ENCODE data around the gene SAMHD1.
"Not testable (repeated sequence)": the region's sequence is repeated elsewhere in the genome, so short reads cannot be mapped to it uniquely, and the experiment has no call there.

SAMHD1 gene

GRCh38 chr20:36847710-36848040, 103.8 kb downstream of the SAMHD1 start:
- Mint-ChIP-seq H3K9me3 (peaks cover 8% of the 10 kb centered on the region), H3K36me3 (ENCODE audit: low read depth) (peaks cover 29% of the 10 kb centered on the region), H3K4me3 (no peak overlapping the region), H3K27me3 (ENCODE audit: low read depth) (no peaks in the 10 kb centered on the region), H3K27ac (no peak overlapping the region), H3K4me1 (peaks cover 17% of the 10 kb centered on the region)
- TF ChIP-seq, protein P1, sequence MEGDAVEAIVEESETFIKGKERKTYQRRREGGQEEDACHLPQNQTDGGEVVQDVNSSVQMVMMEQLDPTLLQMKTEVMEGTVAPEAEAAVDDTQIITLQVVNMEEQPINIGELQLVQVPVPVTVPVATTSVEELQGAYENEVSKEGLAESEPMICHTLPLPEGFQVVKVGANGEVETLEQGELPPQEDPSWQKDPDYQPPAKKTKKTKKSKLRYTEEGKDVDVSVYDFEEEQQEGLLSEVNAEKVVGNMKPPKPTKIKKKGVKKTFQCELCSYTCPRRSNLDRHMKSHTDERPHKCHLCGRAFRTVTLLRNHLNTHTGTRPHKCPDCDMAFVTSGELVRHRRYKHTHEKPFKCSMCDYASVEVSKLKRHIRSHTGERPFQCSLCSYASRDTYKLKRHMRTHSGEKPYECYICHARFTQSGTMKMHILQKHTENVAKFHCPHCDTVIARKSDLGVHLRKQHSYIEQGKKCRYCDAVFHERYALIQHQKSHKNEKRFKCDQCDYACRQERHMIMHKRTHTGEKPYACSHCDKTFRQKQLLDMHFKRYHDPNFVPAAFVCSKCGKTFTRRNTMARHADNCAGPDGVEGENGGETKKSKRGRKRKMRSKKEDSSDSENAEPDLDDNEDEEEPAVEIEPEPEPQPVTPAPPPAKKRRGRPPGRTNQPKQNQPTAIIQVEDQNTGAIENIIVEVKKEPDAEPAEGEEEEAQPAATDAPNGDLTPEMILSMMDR (IDR thresholded peaks at IDR 0.05; ENCODE audit: unreplicated experiment in 3 of 3): no peak

DNA sequence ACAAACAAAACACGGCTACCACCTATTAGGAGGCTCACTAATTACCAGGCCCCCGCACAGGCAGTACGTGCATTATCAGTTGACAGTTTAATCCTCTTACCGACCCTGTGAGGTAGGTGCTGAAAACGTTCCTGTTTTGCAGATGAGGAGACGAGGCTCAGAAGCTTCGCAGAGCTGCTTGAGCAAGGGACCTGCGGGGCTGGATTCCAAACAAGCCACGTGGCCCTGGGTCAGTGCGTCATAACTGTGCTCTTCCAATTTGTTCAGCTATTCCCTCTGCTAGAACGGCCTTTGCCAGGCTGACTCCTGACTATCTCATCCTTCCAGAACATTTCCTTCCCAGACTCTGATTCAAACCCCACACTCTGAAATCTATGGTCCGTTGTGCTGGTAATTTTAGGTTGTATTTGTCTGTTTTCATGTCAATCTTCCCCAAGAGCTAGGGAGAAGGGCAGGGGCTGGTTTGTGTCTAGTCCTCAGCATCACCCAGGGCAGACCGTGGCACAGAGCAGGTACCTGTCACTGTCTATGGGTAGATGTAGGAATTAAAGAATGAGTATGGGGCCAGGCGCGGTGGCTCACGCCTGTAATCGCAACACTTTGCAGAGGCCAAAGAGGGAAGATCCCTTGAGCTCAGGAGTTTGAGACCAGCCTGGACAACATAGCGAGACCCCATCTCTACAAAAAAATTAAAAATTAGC, 104.3 kb downstream of the SAMHD1 start:
- Mint-ChIP-seq H3K9me3 (peaks cover 8% of the 10 kb centered on the region), H3K27ac (peak overlapping the region in 2 of 3 experiments; percentile 26 to 60), H3K4me3 (no peak overlapping the region), H3K27me3 (ENCODE audit: low read depth) (no peaks in the 10 kb centered on the region), H3K4me1 (peaks cover 18% of the 10 kb centered on the region), H3K36me3 (ENCODE audit: low read depth) (peaks cover 29% of the 10 kb centered on the region)
- TF ChIP-seq, protein P1 (IDR thresholded peaks at IDR 0.05; ENCODE audit: unreplicated experiment in 3 of 3): no peak

- peaks cover 22% of the 10 kb centered on the region for H3K4me1 Mint-ChIP-seq
- no peak overlapping the region for H3K4me3 Mint-ChIP-seq
- H3K9me3 Mint-ChIP-seq: no peaks in the 10 kb centered on the region
- H3K27ac Mint-ChIP-seq: no peak overlapping the region
- no peaks in the 10 kb centered on the region for H3K27me3 Mint-ChIP-seq (ENCODE audit: low read depth)
- TF ChIP-seq, protein P1 (IDR thresholded peaks at IDR 0.05; ENCODE audit: unreplicated experiment in 3 of 3): no peak
- H3K36me3 Mint-ChIP-seq (ENCODE audit: low read depth): peaks cover 14% of the 10 kb centered on the region
Measured at GRCh38 chr20:36845288-36845971, 106.1 kb downstream of the SAMHD1 start.

GRCh38 chr20:36841030-36841429, 110.5 kb downstream of the SAMHD1 start:
- H3K4me1 Mint-ChIP-seq; H3K9me3 Mint-ChIP-seq; H3K36me3 Mint-ChIP-seq (ENCODE audit: low read depth); H3K4me3 Mint-ChIP-seq; H3K27me3 Mint-ChIP-seq (ENCODE audit: low read depth): not testable (repeated sequence)
- peak overlapping the region; percentile 34 to 52 (median 48) for H3K27ac Mint-ChIP-seq

Measured in nephron (organoid).